DOHH2 (cell line): ENCODE measurements around the gene FAM234A.
"Not testable (repeated sequence)": the region's sequence is repeated elsewhere in the genome, so short reads cannot be mapped to it uniquely, and the experiment has no call there.

Source experiments
- H3F3A ChIP-seq: fragments of 200-600 bp; sonication (generic), shearing (Covaris generic); 2 replicates; pipeline ENCODE4 v1.6.0; 2016; ENCODE audit warnings: antibody characterized with exemption, mild to moderate bottlenecking; ENCODE audit not compliant: control insufficient read depth, insufficient read depth
- H3K27ac ChIP-seq: fragments of 200-600 bp; sonication (generic); 2 replicates; pipeline ENCODE4 v1.5.1; 2014; ENCODE audit warnings: low read depth, mild to moderate bottlenecking, low read length, moderate library complexity
- H3K27me3 ChIP-seq: fragments of 200-600 bp; sonication (generic); 2 replicates; pipeline ENCODE4 v1.6.1; 2014; ENCODE audit warnings: mild to moderate bottlenecking, low read length, mixed read lengths; ENCODE audit not compliant: control insufficient read depth
- H3K36me3 ChIP-seq: fragments of 200-600 bp; sonication (generic); 2 replicates; pipeline ENCODE4 v1.6.1; 2014; ENCODE audit warnings: mild to moderate bottlenecking, low read length, moderate library complexity, mixed read lengths; ENCODE audit not compliant: control insufficient read depth
- H3K4me1 ChIP-seq: fragments of 200-600 bp; sonication (generic); 2 replicates; pipeline ENCODE4 v1.6.1; 2014; ENCODE audit warnings: mild to moderate bottlenecking, low read length, mixed read lengths; ENCODE audit not compliant: control insufficient read depth
- H3K4me2 ChIP-seq: fragments of 200-600 bp; sonication (generic); 2 replicates; pipeline ENCODE4 v1.6.0; 2014; ENCODE audit warnings: mild to moderate bottlenecking, low read length, moderate library complexity
- H3K4me3 ChIP-seq: fragments of 200-600 bp; sonication (generic); 2 replicates; pipeline ENCODE4 v1.5.1; 2014; ENCODE audit warnings: mild to moderate bottlenecking, low read length, mixed read lengths
- H3K79me2 ChIP-seq: fragments of 200-600 bp; sonication (generic); 2 replicates; pipeline ENCODE4 v1.6.1; 2014; ENCODE audit warnings: mild to moderate bottlenecking, low read length, mixed read lengths; ENCODE audit not compliant: control insufficient read depth
- H3K9me2 ChIP-seq: fragments of 200-600 bp; sonication (generic); replicated peaks from 2 replicates; pipeline ENCODE4 v1.6.1; 2014; ENCODE audit warnings: mild to moderate bottlenecking, low read length, mixed read lengths; ENCODE audit not compliant: control insufficient read depth
- H3K9me3 ChIP-seq: fragments of 200-600 bp; sonication (generic); 2 replicates; pipeline ENCODE4 v1.6.1; 2014; ENCODE audit warnings: antibody characterized with exemption, low read length, mixed read lengths; ENCODE audit not compliant: control insufficient read depth, insufficient read depth
- H4K20me1 ChIP-seq: fragments of 200-600 bp; sonication (generic); 2 replicates; pipeline ENCODE4 v1.6.0; 2014; ENCODE audit warnings: low read depth, mild to moderate bottlenecking, antibody characterized with exemption, low read length, moderate library complexity; ENCODE audit not compliant: control insufficient read depth, insufficient read depth
- CTCF ChIP-seq: fragments of 200-600 bp; sonication (generic); IDR thresholded peaks from one replicate; pipeline ENCODE4 v1.5.1; 2014; ENCODE audit warnings: antibody characterized with exemption, mild to moderate bottlenecking, low read depth, low read length; ENCODE audit not compliant: poor library complexity, severe bottlenecking
- EZH2phosphoT487 ChIP-seq: fragments of 200-600 bp; sonication (generic); IDR thresholded peaks from 2 replicates; pipeline ENCODE4 v1.6.1; 2017; ENCODE audit warnings: borderline replicate concordance, mild to moderate bottlenecking, antibody characterized with exemption, low read length, moderate library complexity, mixed read lengths

Gene FAM234A

GRCh38 chr16:252366-253337 lies 18.0 kb downstream of the FAM234A start:
- no peaks in the 10 kb centered on the region for H3K27me3 ChIP-seq
- no peak overlapping the region for H3K4me3 ChIP-seq
- no peaks in the 10 kb centered on the region for H3K9me2 ChIP-seq
- TF ChIP-seq EZH2phosphoT487 (no peak), CTCF (no peak)
- peaks cover 5% of the 10 kb centered on the region; the same call in 1 of the 2 replicates for H3K36me3 ChIP-seq
- H3K27ac ChIP-seq = no peak overlapping the region
- H3K79me2 ChIP-seq = no peaks in the 10 kb centered on the region
- no peaks in the 10 kb centered on the region for H3F3A ChIP-seq
- no peaks in the 10 kb centered on the region for H4K20me1 ChIP-seq
- H3K4me1 ChIP-seq = no peaks in the 10 kb centered on the region
- no peak overlapping the region for H3K4me2 ChIP-seq
- H3K9me3 ChIP-seq = no peaks in the 10 kb centered on the region

GRCh38 chr16:253833-254232 lies 19.2 kb downstream of the FAM234A start:
- Histone ChIP-seq H3K36me3 (peaks cover 5% of the 10 kb centered on the region; the same call in 1 of the 2 replicates), H3K4me2 (no peak overlapping the region), H3K4me3 (no peak overlapping the region), H3F3A (no peaks in the 10 kb centered on the region), H3K27ac (no peak overlapping the region), H3K9me3 (no peaks in the 10 kb centered on the region), H3K27me3 (no peaks in the 10 kb centered on the region), H3K4me1 (no peaks in the 10 kb centered on the region), H4K20me1 (no peaks in the 10 kb centered on the region), H3K9me2 (no peaks in the 10 kb centered on the region), H3K79me2 (no peaks in the 10 kb centered on the region)
- TF ChIP-seq EZH2phosphoT487 = no peak
- no peak for TF ChIP-seq CTCF

- no peak overlapping the region for H3K4me2 ChIP-seq
- H3K36me3 ChIP-seq = peaks cover 5% of the 10 kb centered on the region; the same call in 1 of the 2 replicates
Observed at GRCh38 chr16:254461-254860, 19.8 kb downstream of the FAM234A start.

GRCh38 chr16:255183-255582 lies 20.6 kb downstream of the FAM234A start:
- Histone ChIP-seq H3F3A (no peaks in the 10 kb centered on the region), H3K4me3 (no peak overlapping the region), H3K27ac (no peak overlapping the region), H3K9me2 (no peaks in the 10 kb centered on the region), H3K27me3 (no peaks in the 10 kb centered on the region), H4K20me1 (no peaks in the 10 kb centered on the region), H3K4me1 (no peaks in the 10 kb centered on the region), H3K9me3 (no peaks in the 10 kb centered on the region), H3K36me3 (peaks cover 8% of the 10 kb centered on the region; the same call in 1 of the 2 replicates), H3K4me2 (no peak overlapping the region), H3K79me2 (no peaks in the 10 kb centered on the region)
- no peak for TF ChIP-seq CTCF
- no peak for TF ChIP-seq EZH2phosphoT487

More at GRCh38 chr16:254461-254860, 19.8 kb downstream of the FAM234A start:
- Histone ChIP-seq H4K20me1 (no peaks in the 10 kb centered on the region), H3K79me2 (no peaks in the 10 kb centered on the region), H3F3A (no peaks in the 10 kb centered on the region), H3K27ac (no peak overlapping the region), H3K9me2 (no peaks in the 10 kb centered on the region), H3K4me3 (no peak overlapping the region), H3K27me3 (no peaks in the 10 kb centered on the region), H3K4me1 (no peaks in the 10 kb centered on the region), H3K9me3 (no peaks in the 10 kb centered on the region)
- TF ChIP-seq EZH2phosphoT487 = no peak

- not testable (repeated sequence) for H3K27ac ChIP-seq, H3K4me2 ChIP-seq, H3K9me2 ChIP-seq, H4K20me1 ChIP-seq, H3K4me3 ChIP-seq, H3K9me3 ChIP-seq, H3K27me3 ChIP-seq, H3K4me1 ChIP-seq, H3K79me2 ChIP-seq, H3K36me3 ChIP-seq, H3F3A ChIP-seq
Observed at GRCh38 chr16:258091-258490, 23.5 kb downstream of the FAM234A start.
